HG03571 (cell line): ENCODE data around the gene VAMP5.

Source experiments
- ATAC-seq: cut with Tn5 transposase; IDR thresholded peaks from one replicate; pipeline ENCODE4 v1.9.1; 2021; ENCODE audit not compliant: unreplicated experiment

The VAMP5 gene

GRCh38 chr2:85628658-85629057, 44.4 kb downstream of the VAMP5 start:
- no peak for ATAC-seq

- ATAC-seq, result no peak
Observed at GRCh38 chr2:85631316-85631715, 47.1 kb downstream of the VAMP5 start.

- ATAC-seq, result no peak
Observed at GRCh38 chr2:85635011-85635410, 50.8 kb downstream of the VAMP5 start.

GRCh38 chr2:85635636-85636035, 51.4 kb downstream of the VAMP5 start:
- no peak for ATAC-seq

- no peak for ATAC-seq
Observed at GRCh38 chr2:85642725-85643124, 58.5 kb downstream of the VAMP5 start.
